ENCODE measurements around the gene VARS2.
"Not testable (repeated sequence)": the region's sequence is repeated elsewhere in the genome, so short reads cannot be mapped to it uniquely, and the experiment has no call there.

Gene VARS2

GRCh38 chr6:30900863-30901417 is 13.1 kb upstream of the VARS2 start:
- no peak for DNase-seq

GRCh38 chr6:30901436-30901835 is 12.6 kb upstream of the VARS2 start:
- DNase-seq: no peak

DNA sequence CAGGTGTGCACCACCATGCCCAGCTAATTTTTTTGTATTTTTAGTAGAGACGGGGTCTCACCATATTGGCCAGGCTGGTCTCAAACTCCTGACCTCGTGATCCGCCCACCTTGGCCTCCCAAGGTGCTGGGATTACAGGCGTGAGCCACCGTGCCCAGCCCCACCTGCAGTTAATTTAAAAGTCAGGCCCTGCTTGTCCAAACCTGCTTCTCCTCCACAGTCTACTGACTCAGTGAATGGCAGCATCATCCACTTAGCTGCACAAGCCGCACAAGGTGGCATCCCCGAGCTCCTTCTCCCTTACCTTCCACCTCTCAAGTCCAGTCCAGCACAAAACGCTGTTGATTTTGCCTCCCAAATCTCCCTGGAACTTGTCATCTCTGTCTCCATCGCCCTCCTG is 11.8 kb upstream of the VARS2 start:
- not testable (repeated sequence) for DNase-seq

GRCh38 chr6:30902709-30903108 is 11.3 kb upstream of the VARS2 start:
- DNase-seq: no peak

- DNase-seq: no peak
Measured at GRCh38 chr6:30903236-30903635, 10.8 kb upstream of the VARS2 start.

- not testable (repeated sequence) for DNase-seq
Measured at GRCh38 chr6:30907290-30907757, 6.7 kb upstream of the VARS2 start.

DNA sequence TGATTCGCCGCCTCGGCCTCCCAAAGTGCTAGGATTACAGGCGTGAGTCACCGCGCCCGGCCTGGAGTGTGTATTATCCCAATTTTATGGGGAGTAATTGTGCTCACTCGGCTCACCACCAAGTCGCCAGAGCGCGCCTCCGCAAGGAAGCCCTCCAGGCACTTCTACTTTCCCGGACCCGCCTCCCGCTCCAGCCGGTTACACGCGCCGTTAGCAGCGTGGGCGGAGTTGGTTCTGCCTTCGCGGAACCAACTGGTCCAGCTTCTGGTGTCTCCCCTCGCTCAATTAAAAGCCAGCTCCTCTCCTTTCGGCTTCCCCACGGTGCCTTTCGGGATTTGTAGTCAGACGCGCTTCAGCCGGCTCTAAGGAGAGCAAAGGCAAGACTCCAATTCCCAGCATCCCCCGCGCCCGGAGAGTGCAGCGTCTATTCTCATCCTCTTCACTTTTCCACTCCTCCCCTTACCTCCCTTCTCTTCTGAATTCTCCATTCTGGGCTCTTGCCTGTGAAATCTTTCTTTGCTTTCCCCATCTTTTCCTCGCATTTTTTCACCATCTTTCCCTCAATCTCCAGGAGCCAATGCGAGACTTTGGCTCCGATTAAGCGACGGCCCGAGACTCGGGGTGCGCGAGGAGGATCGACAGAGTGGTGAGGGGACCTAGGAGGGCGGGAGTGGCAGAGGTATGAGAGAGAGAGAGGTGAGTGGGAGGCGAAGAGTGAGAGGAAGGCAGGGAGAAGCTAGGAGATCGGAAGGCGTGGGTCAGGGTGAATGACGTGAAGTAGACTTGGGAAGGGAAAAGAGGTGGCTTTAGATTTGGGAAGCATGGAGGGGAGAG is 6.1 kb upstream of the VARS2 start, which contains the start of gene GTF2H4:
GTF2H4 (plus strand) TSS at position 450 of the 834 bp plus-strand sequence.
- peak; percentile 96 for DNase-seq

DNA sequence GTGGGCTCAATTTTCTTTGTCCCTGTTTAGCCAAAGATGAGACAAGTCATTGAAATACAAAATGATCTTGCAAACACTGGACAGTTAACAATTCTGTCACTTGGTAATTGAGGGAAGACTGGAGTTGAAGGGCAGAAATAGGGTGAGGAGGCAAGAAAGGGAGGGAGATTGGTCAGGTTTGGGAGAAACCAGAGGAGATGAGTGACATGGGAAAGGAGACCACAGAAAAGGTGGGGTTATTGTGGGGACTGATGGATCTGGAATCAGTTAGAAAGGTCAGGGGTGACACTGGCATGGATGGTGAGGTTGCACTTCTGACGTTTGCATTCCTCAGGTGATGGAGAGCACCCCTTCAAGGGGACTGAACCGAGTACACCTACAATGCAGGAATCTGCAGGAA is 5.3 kb upstream of the VARS2 start:
- DNase-seq: no peak

GRCh38 chr6:30910473-30910872 is 3.6 kb upstream of the VARS2 start:
- not testable (repeated sequence) for DNase-seq

DNA sequence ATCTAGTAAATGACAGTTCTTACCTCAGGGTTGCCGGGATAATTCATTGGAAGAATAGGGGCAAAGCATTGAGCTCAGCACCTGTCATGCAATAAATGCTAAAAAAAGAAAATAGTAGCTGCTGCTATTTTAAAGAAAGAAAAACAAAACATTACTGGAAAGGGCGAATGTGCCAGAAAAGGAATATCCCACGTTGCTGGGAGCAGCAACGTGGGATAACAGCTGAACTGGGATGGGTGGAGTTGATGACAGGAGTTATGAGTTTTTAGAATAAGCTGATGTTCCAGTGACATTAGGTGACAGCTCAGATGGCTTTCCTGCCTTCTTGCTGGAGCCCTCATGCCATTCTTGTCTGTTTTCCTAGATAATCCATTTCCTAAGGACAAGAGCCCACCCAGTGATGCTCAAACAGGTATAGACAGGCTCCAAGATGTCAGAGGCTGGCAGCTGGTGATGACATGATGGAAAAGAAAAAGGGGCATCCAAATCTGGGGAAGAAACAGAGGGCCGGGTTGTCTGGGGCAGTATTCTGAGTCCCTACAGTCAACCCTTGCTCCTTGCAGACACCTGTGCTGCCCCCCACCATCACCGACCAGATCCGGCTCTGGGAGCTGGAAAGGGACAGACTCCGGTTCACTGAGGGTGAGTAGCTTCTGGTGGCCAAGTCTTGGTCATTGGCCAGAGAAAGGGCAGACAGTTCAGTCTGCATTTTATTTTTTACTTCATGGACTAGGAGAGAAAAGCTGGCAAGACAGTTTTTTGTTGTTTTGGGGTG is 1.1 kb upstream of the VARS2 start:
- DNase-seq: no peak

- no peak for DNase-seq
Measured at GRCh38 chr6:30913721-30914075, 340 bp upstream of the VARS2 start.

GRCh38 chr6:30914854-30915590 is 984 bp downstream of the VARS2 start:
- no peak for DNase-seq

DNA sequence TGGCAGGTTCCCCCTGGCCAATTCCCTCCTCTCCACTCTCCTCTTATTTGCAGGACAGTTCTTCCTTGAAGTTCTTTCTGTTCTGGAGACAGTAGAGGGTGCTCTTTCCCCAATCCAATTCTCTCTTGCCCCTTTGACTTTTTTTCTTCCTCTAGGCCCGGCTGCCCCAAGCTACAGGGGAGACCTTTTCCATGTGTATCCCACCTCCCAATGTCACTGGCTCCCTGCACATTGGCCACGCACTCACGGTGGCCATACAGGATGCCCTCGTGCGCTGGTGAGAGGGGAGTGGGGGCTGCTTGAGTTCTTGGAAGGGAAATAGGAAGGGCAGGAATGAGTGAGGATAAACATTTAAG is 1.5 kb downstream of the VARS2 start:
- DNase-seq: no peak

GRCh38 chr6:30917041-30917440 is 3.0 kb downstream of the VARS2 start:
- no peak for DNase-seq

DNA sequence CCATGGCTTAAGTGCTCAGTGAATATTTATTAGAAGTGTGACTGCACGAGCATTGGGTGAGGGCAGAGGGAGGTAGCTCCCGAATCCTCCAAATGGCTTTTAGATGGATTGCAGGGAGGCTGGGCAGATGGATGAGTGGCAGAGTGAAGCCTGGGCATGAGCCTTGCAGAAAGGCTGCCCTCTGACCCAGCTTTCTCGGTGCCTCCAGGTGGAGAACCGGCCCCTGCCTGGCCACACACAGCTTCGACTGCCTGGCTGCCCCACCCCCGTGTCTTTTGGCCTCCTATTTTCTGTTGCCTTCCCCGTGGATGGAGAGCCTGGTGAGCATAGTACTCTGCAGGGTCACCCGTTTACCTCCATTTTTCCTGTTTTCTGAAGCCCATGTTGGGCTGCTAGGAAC is 3.4 kb downstream of the VARS2 start:
- DNase-seq: no peak

DNA sequence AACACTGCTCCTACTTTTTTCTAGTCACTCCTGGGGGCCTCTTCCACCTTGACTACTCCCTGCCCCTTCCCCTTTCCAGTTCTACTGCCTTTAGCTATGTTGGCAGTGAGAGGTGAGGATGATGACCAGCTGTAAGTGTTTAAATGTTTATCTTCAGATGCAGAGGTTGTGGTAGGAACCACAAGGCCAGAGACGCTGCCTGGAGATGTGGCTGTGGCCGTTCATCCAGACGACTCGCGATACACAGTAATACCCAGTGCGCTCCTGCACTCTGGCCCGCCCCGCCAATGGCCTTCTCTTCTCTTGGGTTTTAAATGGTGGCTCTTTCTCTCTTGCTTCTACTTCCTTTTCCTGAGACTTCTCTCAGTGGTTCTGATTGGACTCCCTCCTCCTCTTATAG is 4.6 kb downstream of the VARS2 start:
- no peak for DNase-seq

DNA sequence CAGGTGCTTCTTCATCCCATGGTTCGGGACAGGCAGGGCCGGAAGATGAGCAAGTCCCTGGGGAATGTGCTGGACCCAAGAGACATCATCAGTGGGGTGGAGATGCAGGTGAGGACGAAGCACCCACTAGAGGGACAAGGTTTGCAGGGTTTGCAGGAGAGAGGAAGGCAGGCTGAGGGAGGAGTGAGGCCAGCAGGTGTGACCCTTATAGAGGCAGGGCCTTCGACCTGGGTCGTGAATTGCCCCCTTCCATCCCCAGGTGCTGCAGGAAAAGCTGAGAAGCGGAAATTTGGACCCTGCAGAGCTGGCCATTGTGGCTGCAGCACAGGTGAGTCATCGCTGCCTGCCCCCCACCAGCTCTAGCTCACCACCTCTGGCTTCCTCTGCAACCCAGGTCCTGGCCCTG is 8.4 kb downstream of the VARS2 start:
- DNase-seq: no peak

- DNase-seq: not testable (repeated sequence)
Measured at GRCh38 chr6:30924040-30924627, 10.1 kb downstream of the VARS2 start.

DNA sequence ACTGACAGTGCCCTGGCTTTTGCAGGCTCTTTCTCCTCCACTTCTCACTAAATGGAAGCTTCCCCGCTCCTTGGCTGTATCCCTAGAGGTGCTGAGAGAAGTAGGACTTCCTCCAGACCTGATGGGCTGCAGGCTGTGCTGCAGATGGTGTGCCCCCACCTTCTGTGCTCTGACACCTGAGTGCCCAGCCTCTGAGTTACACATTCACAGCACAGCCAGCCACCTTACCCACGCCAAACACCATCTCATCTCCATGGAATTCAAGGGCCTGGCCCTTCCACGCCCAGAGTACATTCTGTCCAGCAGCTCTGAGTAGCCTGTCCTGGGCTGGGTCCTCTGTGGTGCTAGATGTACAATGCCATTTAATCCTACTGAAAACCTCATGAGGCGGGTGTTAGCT is 12.6 kb downstream of the VARS2 start:
- DNase-seq: no peak

- not testable (repeated sequence) for DNase-seq
Measured at GRCh38 chr6:30927080-30927479, 13.0 kb downstream of the VARS2 start.

DNA sequence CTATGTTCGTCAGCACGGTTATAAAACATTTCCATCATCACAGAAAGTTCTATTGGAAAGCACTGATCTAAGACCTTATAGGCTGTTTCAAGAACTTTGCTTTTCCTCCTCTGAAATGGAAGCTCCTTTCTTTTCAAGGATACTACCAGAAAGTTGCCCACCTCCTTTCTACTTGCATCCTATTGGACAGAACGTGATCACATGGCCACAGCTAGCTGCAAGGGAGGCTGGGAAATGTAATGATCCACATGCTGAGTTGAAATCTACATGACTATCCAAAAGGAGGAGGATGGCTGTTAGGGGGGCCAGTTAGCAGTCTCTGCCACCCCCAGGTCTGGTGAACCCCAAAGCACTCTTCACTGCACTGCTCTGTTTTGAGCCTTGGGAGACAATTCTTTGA is 14.6 kb downstream of the VARS2 start:
- DNase-seq: no peak

GRCh38 chr6:30930506-30930905 is 16.5 kb downstream of the VARS2 start:
- DNase-seq: no peak

DNA sequence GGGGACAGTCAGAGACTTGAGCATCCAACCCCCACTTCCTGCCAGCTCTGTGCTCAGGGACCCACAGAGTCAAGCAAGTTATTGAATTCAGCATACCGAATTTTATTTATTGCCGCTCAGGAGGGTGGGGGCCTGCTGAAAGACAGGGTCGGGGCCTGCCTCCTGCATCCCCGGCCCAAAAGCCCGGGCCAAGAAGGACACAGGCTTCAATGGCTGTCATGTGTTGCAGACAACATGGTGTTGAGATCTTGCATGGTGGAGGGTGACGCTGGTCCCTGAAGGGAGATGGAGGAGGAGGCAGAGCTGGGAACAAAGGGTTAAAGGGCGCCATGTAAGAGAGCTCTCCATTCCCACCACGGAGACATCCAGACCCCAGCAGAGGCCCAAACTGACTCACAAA is 17.2 kb downstream of the VARS2 start:
- no peak for DNase-seq
